HG03354 (cell line): ENCODE results near the gene SH2D2A.

ENCODE experiments used
- ATAC-seq: cut with Tn5 transposase; IDR thresholded peaks from one replicate; pipeline ENCODE4 v1.9.1; 2021; ENCODE audit warnings: mild to moderate bottlenecking; ENCODE audit not compliant: unreplicated experiment, poor library complexity, severe bottlenecking

Gene SH2D2A

GRCh38 chr1:156848461-156849150 lies 32.0 kb upstream of the SH2D2A start:
- no peak for ATAC-seq

- no peak for ATAC-seq
Observed at GRCh38 chr1:156847591-156848460, 31.2 kb upstream of the SH2D2A start.

GRCh38 chr1:156846643-156847042 lies 30.0 kb upstream of the SH2D2A start:
- ATAC-seq, result no peak

- ATAC-seq, result no peak
Observed at GRCh38 chr1:156845953-156846545, 29.4 kb upstream of the SH2D2A start.

- no peak for ATAC-seq
Observed at GRCh38 chr1:156845055-156845952, 28.7 kb upstream of the SH2D2A start.

- ATAC-seq, result no peak
Observed at GRCh38 chr1:156844638-156845037, 28.0 kb upstream of the SH2D2A start.

GRCh38 chr1:156844102-156844501 lies 27.5 kb upstream of the SH2D2A start:
- ATAC-seq, result no peak

GRCh38 chr1:156842618-156843300 lies 26.1 kb upstream of the SH2D2A start:
- ATAC-seq, result no peak

- ATAC-seq, result no peak
Observed at GRCh38 chr1:156841295-156841855, 24.7 kb upstream of the SH2D2A start.

- no peak for ATAC-seq
Observed at GRCh38 chr1:156840898-156841279, 24.2 kb upstream of the SH2D2A start.

GRCh38 chr1:156840186-156840897 lies 23.7 kb upstream of the SH2D2A start:
- ATAC-seq, result no peak

GRCh38 chr1:156839426-156840109 lies 22.9 kb upstream of the SH2D2A start:
- ATAC-seq, result no peak

GRCh38 chr1:156838972-156839371 lies 22.3 kb upstream of the SH2D2A start:
- no peak for ATAC-seq

GRCh38 chr1:156836892-156837291 lies 20.2 kb upstream of the SH2D2A start:
- ATAC-seq, result no peak

- no peak for ATAC-seq
Observed at GRCh38 chr1:156836041-156836654, 19.5 kb upstream of the SH2D2A start.

GRCh38 chr1:156834322-156834721 lies 17.7 kb upstream of the SH2D2A start:
- no peak for ATAC-seq

GRCh38 chr1:156833603-156834002 lies 17.0 kb upstream of the SH2D2A start:
- no peak for ATAC-seq
